Body of pancreas (tissue), 4 donors: ENCODE data around the gene ESD. TPM values are rescaled to one million over a fixed set of nuclear protein-coding genes. Genes with fewer than 3 reads are reported as not detected.

ENCODE experiments used
- ATAC-seq: fragments of 150-250 bp; one replicate; pipeline ENCODE4 v1.9.1; 2016
- DNase-seq, 4 donors: peaks; one replicate each; pipeline ENCODE4 v3.0.0-alpha.2; 2019
- H3K27ac ChIP-seq, 4 donors: fragments of 200-600 bp; sonication (generic); 1 replicate in 3 of 4; 2 replicates in 1 of 4; pipeline versions ENCODE4 v1.5.1 to v1.6.1; 2016 to 2019; ENCODE audit warnings: mild to moderate bottlenecking in 1 of 4, mixed read lengths in 1 of 4, moderate library complexity in 1 of 4
- H3K27me3 ChIP-seq, 2 donors: fragments of 200-600 bp; sonication (generic); one replicate each; pipeline ENCODE4 v1.6.0; 2016; ENCODE audit warnings: mild to moderate bottlenecking in 1 of 2
- H3K36me3 ChIP-seq, 2 donors: fragments of 200-600 bp; sonication (generic); replicated peaks in 1 of 2; 2 replicates each; pipeline ENCODE4 v1.5.1; 2016; ENCODE audit warnings: low read depth in 2 of 2; ENCODE audit not compliant: insufficient read depth in 1 of 2
- H3K4me1 ChIP-seq: fragments of 200-600 bp; sonication (generic); one replicate; pipeline ENCODE4 v1.6.0; 2016
- H3K4me3 ChIP-seq, 2 donors: fragments of 200-600 bp; sonication (generic); 1 replicate in 1 of 2; 2 replicates in 1 of 2; pipeline ENCODE4 v1.5.1; 2016 to 2019
- H3K9me3 ChIP-seq, 3 donors: fragments of 200-600 bp; sonication (generic); 1 replicate in 2 of 3; 2 replicates in 1 of 3; pipeline ENCODE4 v1.5.1; 2016
- CTCF ChIP-seq, 7 experiments: fragments of 450-650 bp in 4 of 7; fragments of 200-600 bp in 3 of 7; sonication (generic) in 3 of 7; IDR thresholded peaks; one replicate each; pipeline ENCODE4 v1.5.1; 2016 to 2019; ENCODE audit warnings: antibody characterized with exemption in 7 of 7
- POLR2A ChIP-seq, 3 donors: fragments of 450-650 bp; IDR thresholded peaks; one replicate each; pipeline ENCODE4 v1.6.1; 2016; ENCODE audit warnings: antibody characterized with exemption in 3 of 3, mild to moderate bottlenecking in 2 of 3
- WGBS, 2 donors: methylation state at CpG; one replicate each; pipeline ENCODE4 v1.1.5; 2017; 5-methylcytosine and 5-hydroxymethylcytosine counted together
- intact Hi-C: fragments of 100-400 bp; cut with DNase I; formaldehyde crosslinking; loops from one replicate; pipeline ENCODE4 v1.15.1; 2023
- total RNA-seq, 2 donors: library from RNA; depleted of rRNA; stranded (reverse); fragments of >200 nt; gene quantifications; one replicate each; pipeline ENCODE4 v1.1.0, GENCODE V29; 2016

Gene ESD
- total RNA-seq, 2 donors from 2014 or later, result 24.4 to 45.4 TPM

- Histone ChIP-seq H3K4me1 (no peaks in the 10 kb centered on the region), H3K9me3 (no peaks in the 10 kb centered on the region), H3K36me3 (no peaks in the 10 kb centered on the region), H3K4me3 (no peak overlapping the region), H3K27ac (no peak overlapping the region), H3K27me3 (no peaks in the 10 kb centered on the region)
- whole genome bisulfite sequencing, 2 donors, result 12 to 24% methylated on average over 1 of the region's 1 CpG
- TF ChIP-seq POLR2A (IDR thresholded peaks at IDR 0.05), result no peak
- no peak for TF ChIP-seq CTCF (IDR thresholded peaks at IDR 0.05)
- DNase-seq, result no peak
- ATAC-seq, result no peak
- intact Hi-C loops, result no loop called here
Measured at GRCh38 chr13:46839399-46839798, 42.4 kb upstream of the ESD start.

- 59 to 70% methylated on average over 6 of the region's 6 CpGs for WGBS, 2 donors
- TF ChIP-seq POLR2A (IDR thresholded peaks at IDR 0.05), result no peak
- TF ChIP-seq CTCF (IDR thresholded peaks at IDR 0.05), result no peak
- no peak for ATAC-seq
- no peak for DNase-seq
- no peaks in the 10 kb centered on the region for H3K9me3 ChIP-seq
- intact Hi-C loops, result loop anchor here (5.0 kb wide), 1 partner anchor 943 kb away; no protein-coding TSS in a partner anchor
- no peaks in the 10 kb centered on the region for H3K27me3 ChIP-seq
- H3K4me3 ChIP-seq, result no peak overlapping the region
- H3K4me1 ChIP-seq, result no peaks in the 10 kb centered on the region
- H3K27ac ChIP-seq, result no peak overlapping the region
- H3K36me3 ChIP-seq, result no peaks in the 10 kb centered on the region
Measured at GRCh38 chr13:46834657-46835056, 37.7 kb upstream of the ESD start.

- no peak for TF ChIP-seq POLR2A (IDR thresholded peaks at IDR 0.05)
- TF ChIP-seq CTCF (IDR thresholded peaks at IDR 0.05), result peak; percentile 10 to 68 (median 57)
- Histone ChIP-seq H3K27ac (no peak overlapping the region), H3K4me1 (no peaks in the 10 kb centered on the region), H3K9me3 (no peaks in the 10 kb centered on the region), H3K27me3 (no peaks in the 10 kb centered on the region), H3K36me3 (no peaks in the 10 kb centered on the region), H3K4me3 (no peak overlapping the region)
- WGBS, 2 donors, result 17% methylated on average over 5 of the region's 5 CpGs
- DNase-seq, result peak in 3 of 4 donors; percentile 11 to 25 (median 16)
- intact Hi-C loops, result loop anchor here (5.0 kb wide), 1 partner anchor 946 kb away; no protein-coding TSS in a partner anchor
- ATAC-seq, result no peak
Measured at GRCh38 chr13:46831588-46832194, 34.7 kb upstream of the ESD start.

GRCh38 chr13:46830405-46831005 is 33.5 kb upstream of the ESD start:
- no peak for DNase-seq
- H3K27ac ChIP-seq, result no peak overlapping the region
- ATAC-seq, result no peak
- no peaks in the 10 kb centered on the region for H3K27me3 ChIP-seq
- H3K9me3 ChIP-seq, result no peaks in the 10 kb centered on the region
- no peaks in the 10 kb centered on the region for H3K4me1 ChIP-seq
- no peak overlapping the region for H3K4me3 ChIP-seq
- TF ChIP-seq CTCF (IDR thresholded peaks at IDR 0.05) (no peak), POLR2A (IDR thresholded peaks at IDR 0.05) (no peak)
- no peaks in the 10 kb centered on the region for H3K36me3 ChIP-seq
- intact Hi-C loops, result loop anchor here (5.0 kb wide), 1 partner anchor 947 kb away; no protein-coding TSS in a partner anchor

- H3K27me3 ChIP-seq, result no peaks in the 10 kb centered on the region
- no peak for DNase-seq
- no peak for ATAC-seq
- H3K9me3 ChIP-seq, result no peaks in the 10 kb centered on the region
- H3K27ac ChIP-seq, result no peak overlapping the region
- H3K4me1 ChIP-seq, result no peaks in the 10 kb centered on the region
- WGBS, 2 donors, result 82 to 84% methylated on average over 2 of the region's 2 CpGs
- intact Hi-C loops, result no loop called here
- no peak overlapping the region for H3K4me3 ChIP-seq
- TF ChIP-seq CTCF (IDR thresholded peaks at IDR 0.05) (no peak), POLR2A (IDR thresholded peaks at IDR 0.05) (no peak)
- H3K36me3 ChIP-seq, result no peaks in the 10 kb centered on the region
Measured at GRCh38 chr13:46822551-46822950, 25.6 kb upstream of the ESD start.
